GM18517 (cell line): Measurements from ENCODE around the gene TAF4B.
"Not testable (repeated sequence)": the region's sequence is repeated elsewhere in the genome, so short reads cannot be mapped to it uniquely, and the experiment has no call there.

ENCODE experiments used
- ATAC-seq: cut with Tn5 transposase; IDR thresholded peaks from one replicate; pipeline ENCODE4 v1.9.1; 2021; ENCODE audit warnings: mild to moderate bottlenecking, moderate library complexity; ENCODE audit not compliant: unreplicated experiment

Gene TAF4B

GRCh38 chr18:26419746-26420145 lies 193.5 kb downstream of the TAF4B start:
- ATAC-seq, result no peak

- ATAC-seq, result no peak
Measured at GRCh38 chr18:26421503-26421902, 195.3 kb downstream of the TAF4B start.

GRCh38 chr18:26421931-26422330 lies 195.7 kb downstream of the TAF4B start:
- ATAC-seq, result no peak

- ATAC-seq, result peak; percentile 72
Measured at GRCh38 chr18:26422472-26423162, 196.4 kb downstream of the TAF4B start.

- ATAC-seq, result no peak
Measured at GRCh38 chr18:26424428-26425147, 198.3 kb downstream of the TAF4B start.

GRCh38 chr18:26425148-26425531 lies 198.9 kb downstream of the TAF4B start:
- ATAC-seq, result no peak

GRCh38 chr18:26429535-26430226 lies 203.4 kb downstream of the TAF4B start:
- ATAC-seq, result no peak

GRCh38 chr18:26432651-26433424 lies 206.6 kb downstream of the TAF4B start:
- ATAC-seq, result no peak

- ATAC-seq, result no peak
Measured at GRCh38 chr18:26434887-26435286, 208.6 kb downstream of the TAF4B start.

- no peak for ATAC-seq
Measured at GRCh38 chr18:26435415-26436095, 209.3 kb downstream of the TAF4B start.

- no peak for ATAC-seq
Measured at GRCh38 chr18:26436176-26437051, 210.2 kb downstream of the TAF4B start.

- ATAC-seq, result not testable (repeated sequence)
Measured at GRCh38 chr18:26437634-26438033, 211.4 kb downstream of the TAF4B start.

- ATAC-seq, result peak; percentile 99
Measured at GRCh38 chr18:26438980-26439379, 212.7 kb downstream of the TAF4B start.

- ATAC-seq, result no peak
Measured at GRCh38 chr18:26439537-26439936, 213.3 kb downstream of the TAF4B start.

GRCh38 chr18:26440644-26441043 lies 214.4 kb downstream of the TAF4B start:
- no peak for ATAC-seq
